Fibroblast of lung (primary cell): ENCODE measurements around the gene CTR9. TPM values are rescaled to one million over a fixed set of nuclear protein-coding genes. Genes with fewer than 3 reads are reported as not detected.

Experiments used
- DNase-seq, 2 donors: peaks; one replicate each; pipeline versions ENCODE4 v3.0.0 to v3.0.0-alpha.2; 2010; ENCODE audit warnings: low read depth in 2 of 2
- H2AFZ ChIP-seq: 2 replicates; pipeline ENCODE4 v1.5.1; 2012; ENCODE audit warnings: low read length, control low read depth, inconsistent platforms
- H3K27ac ChIP-seq: 2 replicates; pipeline ENCODE4 v1.5.1; 2011; ENCODE audit warnings: low read length, control low read depth; ENCODE audit not compliant: insufficient read depth
- H3K27me3 ChIP-seq: 2 replicates; pipeline ENCODE4 v1.5.1; 2011; ENCODE audit warnings: mild to moderate bottlenecking, low read length; ENCODE audit not compliant: control insufficient read depth, insufficient read depth
- H3K36me3 ChIP-seq: 2 replicates; pipeline ENCODE4 v1.5.1; 2011; ENCODE audit warnings: low read length; ENCODE audit not compliant: control insufficient read depth, insufficient read depth
- H3K4me1 ChIP-seq: 2 replicates; pipeline ENCODE4 v1.5.1; 2011; ENCODE audit warnings: low read length; ENCODE audit not compliant: control insufficient read depth, insufficient read depth; ENCODE audit errors: extremely low read depth
- H3K4me2 ChIP-seq: 2 replicates; pipeline ENCODE4 v1.5.1; 2011; ENCODE audit warnings: low read length, control low read depth; ENCODE audit not compliant: insufficient read depth; ENCODE audit errors: extremely low read depth
- H3K4me3 ChIP-seq, 4 experiments: fragments of 200-600 bp in 1 of 4; sonication (generic) in 1 of 4; replicated peaks in 1 of 4; 2 replicates each; pipeline ENCODE4 v1.5.1; 2011 to 2016; ENCODE audit warnings: low read length in 4 of 4, low read depth in 3 of 4, mild to moderate bottlenecking in 3 of 4, control low read depth in 2 of 4, inconsistent platforms in 1 of 4, mixed read lengths in 1 of 4; ENCODE audit not compliant: insufficient read depth in 1 of 4; ENCODE audit errors: control extremely low read depth in 1 of 4
- H3K79me2 ChIP-seq: 2 replicates; pipeline ENCODE4 v1.5.1; 2012; ENCODE audit warnings: mild to moderate bottlenecking, low read length, inconsistent platforms; ENCODE audit not compliant: control insufficient read depth, insufficient read depth
- H3K9ac ChIP-seq: 2 replicates; pipeline ENCODE4 v1.5.1; 2011; ENCODE audit warnings: mild to moderate bottlenecking, low read length, control low read depth; ENCODE audit not compliant: insufficient read depth
- H3K9me3 ChIP-seq: 2 replicates; pipeline ENCODE4 v1.5.1; 2012; ENCODE audit warnings: low read depth, low read length; ENCODE audit not compliant: control insufficient read depth, insufficient read depth
- H4K20me1 ChIP-seq: 2 replicates; pipeline ENCODE4 v1.5.1; 2011; ENCODE audit warnings: low read length; ENCODE audit not compliant: control insufficient read depth, insufficient read depth; ENCODE audit errors: extremely low read depth
- CTCF ChIP-seq, 2 donors: IDR thresholded peaks in 1 of 2; conservative IDR thresholded peaks in 1 of 2; 1 replicate in 1 of 2; 2 replicates in 1 of 2; pipeline ENCODE4 v1.5.1; 2011 to 2012; ENCODE audit warnings: low read length in 2 of 2, control low read depth in 1 of 2, inconsistent platforms in 1 of 2, low read depth in 1 of 2, mild to moderate bottlenecking in 1 of 2
- EZH2 ChIP-seq: IDR thresholded peaks from 2 replicates; pipeline ENCODE4 v1.5.1; 2012; ENCODE audit warnings: low read length, control low read depth, mild to moderate bottlenecking; ENCODE audit errors: missing control alignments
- polyA plus RNA-seq, 2 donors: library from polyadenylated mRNA; depleted of rRNA in 1 of 2; stranded (reverse) in 1 of 2; unstranded in 1 of 2; fragments of >200 nt; gene quantifications; 2 replicates each; pipeline ENCODE4 v1.2.1, GENCODE V29; 2011 to 2012; ENCODE audit warnings: missing spikeins in 1 of 2
- total RNA-seq: library from RNA; depleted of rRNA; stranded (reverse); fragments of >200 nt; gene quantifications from 2 replicates; pipeline ENCODE4 v1.2.1, GENCODE V29; 2014

CTR9 gene
- total and polyA plus RNA-seq, 2 donors (not counting 1 experiment from before 2014, with no cell fraction given), result 22.8 to 41.5 TPM

- no peaks in the 10 kb centered on the region for H3K4me1 ChIP-seq
- H3K36me3 ChIP-seq, result no peaks in the 10 kb centered on the region
- H4K20me1 ChIP-seq, result no peaks in the 10 kb centered on the region
- H3K4me2 ChIP-seq, result no peak overlapping the region
- H3K4me3 ChIP-seq, result no peak overlapping the region
- H3K79me2 ChIP-seq, result no peaks in the 10 kb centered on the region
- no peaks in the 10 kb centered on the region for H3K27me3 ChIP-seq
- H3K9ac ChIP-seq, result no peak overlapping the region
- TF ChIP-seq EZH2, result no peak
- no peak for TF ChIP-seq CTCF (conservative IDR thresholded peaks at IDR 0.05 in 1 of 2, IDR thresholded peaks at IDR 0.05 in 1 of 2; ENCODE audit: low read depth in 1 of 2, low read length in 2 of 2)
- H3K27ac ChIP-seq, result no peak overlapping the region
- H3K9me3 ChIP-seq, result no peaks in the 10 kb centered on the region
- H2AFZ ChIP-seq, result no peak overlapping the region
- peak; percentile 77 to 84 for DNase-seq
Observed at GRCh38 chr11:10742460-10743208, 8.4 kb upstream of the CTR9 start.

- no peak for DNase-seq
- no peak overlapping the region for H3K9ac ChIP-seq
- H3K27me3 ChIP-seq, result no peaks in the 10 kb centered on the region
- no peaks in the 10 kb centered on the region for H3K36me3 ChIP-seq
- H4K20me1 ChIP-seq, result no peaks in the 10 kb centered on the region
- TF ChIP-seq EZH2 (no peak), CTCF (conservative IDR thresholded peaks at IDR 0.05 in 1 of 2, IDR thresholded peaks at IDR 0.05 in 1 of 2; ENCODE audit: low read depth in 1 of 2, low read length in 2 of 2) (no peak)
- H3K27ac ChIP-seq, result no peak overlapping the region
- no peaks in the 10 kb centered on the region for H3K4me1 ChIP-seq
- H2AFZ ChIP-seq, result no peak overlapping the region
- no peak overlapping the region for H3K4me3 ChIP-seq
- H3K4me2 ChIP-seq, result no peak overlapping the region
- no peaks in the 10 kb centered on the region for H3K9me3 ChIP-seq
- H3K79me2 ChIP-seq, result no peaks in the 10 kb centered on the region
Observed at GRCh38 chr11:10743354-10744000, 7.6 kb upstream of the CTR9 start.

- no peak overlapping the region for H3K4me2 ChIP-seq
- H3K9ac ChIP-seq, result no peak overlapping the region
- no peaks in the 10 kb centered on the region for H3K36me3 ChIP-seq
- no peak for TF ChIP-seq CTCF (conservative IDR thresholded peaks at IDR 0.05 in 1 of 2, IDR thresholded peaks at IDR 0.05 in 1 of 2; ENCODE audit: low read depth in 1 of 2, low read length in 2 of 2)
- TF ChIP-seq EZH2, result no peak
- H3K9me3 ChIP-seq, result no peaks in the 10 kb centered on the region
- H4K20me1 ChIP-seq, result no peaks in the 10 kb centered on the region
- no peak overlapping the region for H2AFZ ChIP-seq
- H3K4me1 ChIP-seq, result no peaks in the 10 kb centered on the region
- H3K27me3 ChIP-seq, result no peaks in the 10 kb centered on the region
- DNase-seq, result no peak
- no peak overlapping the region for H3K27ac ChIP-seq
- no peaks in the 10 kb centered on the region for H3K79me2 ChIP-seq
- no peak overlapping the region for H3K4me3 ChIP-seq
Observed at GRCh38 chr11:10744206-10744605, 6.8 kb upstream of the CTR9 start.
